Ovary (tissue), 10 donors: ENCODE data around the gene ADGRD1. TPM values are rescaled to one million over a fixed set of nuclear protein-coding genes. Genes with fewer than 3 reads are reported as not detected.
"Not testable (repeated sequence)": the region's sequence is repeated elsewhere in the genome, so short reads cannot be mapped to it uniquely, and the experiment has no call there.

Experiments used
- DNase-seq, 5 donors: peaks; one replicate each; pipeline ENCODE4 v3.0.0-alpha.2; 2019 to 2020
- H3K27ac ChIP-seq, 2 donors: fragments of 200-600 bp; one replicate each; pipeline versions ENCODE4 v1.5.1 to v1.8.0; 2019 to 2022
- H3K27me3 ChIP-seq: fragments of 200-600 bp; one replicate; pipeline ENCODE4 v1.8.0; 2022
- H3K36me3 ChIP-seq: fragments of 200-600 bp; sonication (generic); one replicate; pipeline ENCODE4 v1.5.1; 2019
- H3K4me1 ChIP-seq: one replicate; pipeline ENCODE4 v1.8.1; 2013; ENCODE audit warnings: mild to moderate bottlenecking, moderate library complexity; ENCODE audit not compliant: insufficient read depth
- H3K4me3 ChIP-seq: fragments of 200-600 bp; sonication (generic); one replicate; pipeline ENCODE4 v1.5.1; 2017
- H3K9me3 ChIP-seq, 2 donors: fragments of 200-600 bp in 1 of 2; sonication (generic) in 1 of 2; one replicate each; pipeline versions ENCODE4 v1.5.1 to v1.8.1; 2013 to 2019; ENCODE audit warnings: mild to moderate bottlenecking in 1 of 2, moderate library complexity in 1 of 2
- CTCF ChIP-seq, 3 donors: fragments of 450-650 bp in 2 of 3; fragments of 200-600 bp in 1 of 3; IDR thresholded peaks; one replicate each; pipeline versions ENCODE4 v1.5.1 to v1.8.0; 2016 to 2022; ENCODE audit warnings: antibody characterized with exemption in 3 of 3, mild to moderate bottlenecking in 1 of 3
- EP300 ChIP-seq: sonication (generic); formaldehyde crosslinking; IDR thresholded peaks from one replicate; pipeline ENCODE4 v1.6.1; 2017; ENCODE audit warnings: antibody characterized with exemption
- POLR2A ChIP-seq: fragments of 450-650 bp; IDR thresholded peaks from one replicate; pipeline ENCODE4 v1.6.1; 2017; ENCODE audit warnings: antibody characterized with exemption, mild to moderate bottlenecking, moderate library complexity
- WGBS, 3 donors: extraction: QIAGEN DNeasy Blood & Tissue Kit in 1 of 3; methylation state at CpG; one replicate each; pipeline versions ENCODE4 v1.1.5 to v1.1.7; 2013 to 2017; 5-methylcytosine and 5-hydroxymethylcytosine counted together
- intact Hi-C, 4 donors: fragments of 100-400 bp; cut with DNase I; formaldehyde crosslinking; loops; one replicate each; pipeline versions ENCODE4 v1.11.0 to v1.15.1; 2022 to 2023
- long read RNA-seq, 3 donors: library from polyadenylated mRNA in 2 of 3; unstranded in 2 of 3; transcript quantifications; one replicate each; pipeline ENCODE4 v2.0.0 and lab custom pipeline, GENCODE V29; 2021 to 2026
- polyA plus RNA-seq, 2 donors: library from polyadenylated mRNA; stranded (reverse); fragments of 200-250 nt in 1 of 2; fragments of 350-450 nt in 1 of 2; fragmentation: Illumina TruSeq in 1 of 2; extraction: RNeasy Lipid Tissue Mini Kit (QIAGEN cat#74804) in 1 of 2; gene quantifications; one replicate each; pipeline ENCODE4 v1.2.3, GENCODE V29; 2013 to 2014
- total RNA-seq, 7 donors: library from RNA; depleted of rRNA in 2 of 7; stranded (reverse); fragments of >200 nt in 2 of 7; fragmentation: NEBNext Ultra II Directional in 3 of 7; extraction: Animal tissue kit (Norgen Biotek cat#: 25700) in 3 of 7; gene quantifications; one replicate each; pipeline versions ENCODE4 v1.1.0 to v1.2.4, GENCODE V29; 2016 to 2023
- donor health status: DM: no; HTN: no; CAD: no; lungs with moderate emphysema.
- donor health status: DM: no; HTN: no; CAD: no.
- donor health status: Bipolar disorder and iron deficiency.
- donor health status: DM: yes; HTN: yes; CAD: no.
- donor health status: DM: no; HTN: no; CAD: no.
- donor health status: DM: yes; HTN: yes; CAD: no.

Gene ADGRD1
- total RNA-seq (10 to 100 TPM in 5 of 7 donors, 1 to 10 TPM in 2; 7.6 to 75.3 (median 25.9) TPM), polyA plus RNA-seq (10 to 100 TPM; 12.2 to 28.3 TPM)
- long read RNA-seq, donor 1, partial matches to known transcripts = 93 of 104 reads
- long read RNA-seq, donor 1, other reads (novel, unspliced or antisense) = 11 of 104 reads
- long read RNA-seq, donor 2, partial matches to known transcripts = 0 of 1 reads
- long read RNA-seq, donor 2, other reads (novel, unspliced or antisense) = 0 of 1 reads
- long read RNA-seq, donor 3, full-length matches to known transcripts = 5 of 77 reads
- long read RNA-seq, donor 3, partial matches to known transcripts = 25 of 77 reads
- long read RNA-seq, donor 3, other reads (novel, unspliced or antisense) = 47 of 77 reads

- Histone ChIP-seq H3K27me3 (no peaks in the 10 kb centered on the region), H3K27ac (no peak within 1 kb of the TSS), H3K4me3 (peak within 1 kb of the TSS; percentile 53), H3K36me3 (no peaks in the 10 kb centered on the region), H3K9me3 (no peaks in the 10 kb centered on the region), H3K4me1 (peaks cover 7% of the 10 kb centered on the region)
- TF ChIP-seq CTCF (IDR thresholded peaks at IDR 0.05) (no peak), EP300 (no peak), POLR2A (peak; percentile 68)
- 1 to 7% (median 2%) methylated on average over 24 of the region's 24 CpGs for WGBS, 3 donors
- intact Hi-C loops = no loop called here
- DNase-seq = peak; percentile 69 to 84 (median 78)
Measured at GRCh38 chr12:130953771-130954543, at the start of gene ADGRD1. ADGRD1 (plus strand) TSS chr12:130953907; CDS start chr12:130954466, 559 bp downstream.

GRCh38 chr12:130904064-130904463, 49.6 kb upstream of the ADGRD1 start:
- H3K4me1 ChIP-seq = no peaks in the 10 kb centered on the region
- no peaks in the 10 kb centered on the region for H3K27me3 ChIP-seq
- no peak overlapping the region for H3K27ac ChIP-seq
- 73 to 80% (median 77%) methylated on average over 2 of the region's 2 CpGs for WGBS, 3 donors
- TF ChIP-seq POLR2A = no peak
- no peak for TF ChIP-seq EP300
- no peak for TF ChIP-seq CTCF (IDR thresholded peaks at IDR 0.05)
- DNase-seq = no peak
- H3K36me3 ChIP-seq = no peaks in the 10 kb centered on the region
- intact Hi-C loops = no loop called here
- no peak overlapping the region for H3K4me3 ChIP-seq
- no peaks in the 10 kb centered on the region for H3K9me3 ChIP-seq

- H3K36me3 ChIP-seq, H3K4me1 ChIP-seq, H3K27me3 ChIP-seq, DNase-seq, H3K27ac ChIP-seq, H3K9me3 ChIP-seq, intact Hi-C loops, H3K4me3 ChIP-seq: not testable (repeated sequence)
- WGBS, 3 donors = 92 to 93% (median 92%) methylated on average over 23 to 31 of the region's 31 CpGs
Measured at GRCh38 chr12:130904936-130905455, 48.7 kb upstream of the ADGRD1 start.

- H3K27me3 ChIP-seq = no peaks in the 10 kb centered on the region
- no peaks in the 10 kb centered on the region for H3K4me1 ChIP-seq
- H3K4me3 ChIP-seq = no peak overlapping the region
- no peak for DNase-seq
- no peaks in the 10 kb centered on the region for H3K36me3 ChIP-seq
- no peaks in the 10 kb centered on the region for H3K9me3 ChIP-seq
- WGBS, 3 donors = 71 to 77% (median 72%) methylated on average over 4 of the region's 4 CpGs
- intact Hi-C loops = no loop called here
- no peak overlapping the region for H3K27ac ChIP-seq
- TF ChIP-seq EP300 (no peak), POLR2A (no peak), CTCF (IDR thresholded peaks at IDR 0.05) (no peak)
Measured at GRCh38 chr12:130909111-130909510, 44.6 kb upstream of the ADGRD1 start.
